DND-41 (cell line): Measurements from ENCODE around the gene AGAP1.

Experiments used
- EZH2 ChIP-seq: IDR thresholded peaks from 3 replicates; pipeline ENCODE4 v1.6.1; 2012; ENCODE audit warnings: borderline replicate concordance, low read depth, mild to moderate bottlenecking, moderate library complexity, low read length, inconsistent platforms; ENCODE audit not compliant: severe bottlenecking
- TF ChIP-seq, protein P1 (sequence below): IDR thresholded peaks from 2 replicates; pipeline ENCODE4 v1.5.1; 2012; ENCODE audit warnings: borderline replicate concordance, low read length, moderate library complexity, mild to moderate bottlenecking; ENCODE audit not compliant: poor library complexity, severe bottlenecking; ENCODE audit errors: extremely low read depth

DNA sequence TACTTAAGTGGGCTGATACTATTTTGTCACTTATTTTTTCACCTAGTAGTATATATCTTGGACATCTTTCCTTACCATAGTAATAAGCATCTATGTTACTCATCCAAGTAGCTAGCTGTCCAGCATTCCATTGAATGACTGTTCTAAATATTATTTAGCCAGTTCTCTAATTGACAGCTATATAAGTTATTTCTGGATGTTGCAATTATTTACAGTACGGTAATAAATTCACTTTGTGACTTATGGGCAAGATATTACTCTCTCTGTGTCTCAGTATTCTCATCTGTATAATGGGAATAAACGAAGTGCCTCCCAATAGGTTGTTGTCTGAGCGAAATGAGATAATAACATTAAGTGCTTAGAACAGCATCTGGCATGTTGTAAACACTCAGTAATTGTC is 46.6 kb upstream of the AGAP1 start:
- TF ChIP-seq, protein P1, sequence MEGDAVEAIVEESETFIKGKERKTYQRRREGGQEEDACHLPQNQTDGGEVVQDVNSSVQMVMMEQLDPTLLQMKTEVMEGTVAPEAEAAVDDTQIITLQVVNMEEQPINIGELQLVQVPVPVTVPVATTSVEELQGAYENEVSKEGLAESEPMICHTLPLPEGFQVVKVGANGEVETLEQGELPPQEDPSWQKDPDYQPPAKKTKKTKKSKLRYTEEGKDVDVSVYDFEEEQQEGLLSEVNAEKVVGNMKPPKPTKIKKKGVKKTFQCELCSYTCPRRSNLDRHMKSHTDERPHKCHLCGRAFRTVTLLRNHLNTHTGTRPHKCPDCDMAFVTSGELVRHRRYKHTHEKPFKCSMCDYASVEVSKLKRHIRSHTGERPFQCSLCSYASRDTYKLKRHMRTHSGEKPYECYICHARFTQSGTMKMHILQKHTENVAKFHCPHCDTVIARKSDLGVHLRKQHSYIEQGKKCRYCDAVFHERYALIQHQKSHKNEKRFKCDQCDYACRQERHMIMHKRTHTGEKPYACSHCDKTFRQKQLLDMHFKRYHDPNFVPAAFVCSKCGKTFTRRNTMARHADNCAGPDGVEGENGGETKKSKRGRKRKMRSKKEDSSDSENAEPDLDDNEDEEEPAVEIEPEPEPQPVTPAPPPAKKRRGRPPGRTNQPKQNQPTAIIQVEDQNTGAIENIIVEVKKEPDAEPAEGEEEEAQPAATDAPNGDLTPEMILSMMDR: no peak
- no peak for TF ChIP-seq EZH2
